ENCODE results near the gene NCAPG2. TPM values are rescaled to one million over a fixed set of nuclear protein-coding genes. Genes with fewer than 3 reads are reported as not detected.
"Not testable (repeated sequence)": the region's sequence is repeated elsewhere in the genome, so short reads cannot be mapped to it uniquely, and the experiment has no call there.

The NCAPG2 gene
- total and polyA plus RNA-seq, 2 donors, result 6.4 to 24.3 TPM

- no peaks in the 10 kb centered on the region for H3K4me1 ChIP-seq (ENCODE audit: insufficient read depth)
- no peak overlapping the region for H3K4me3 ChIP-seq (ENCODE audit: low read depth, low read length)
- H3K36me3 ChIP-seq (ENCODE audit: insufficient read depth), result no peaks in the 10 kb centered on the region
- DNase-seq (ENCODE audit: extremely low spot score), result no peak
- no peak overlapping the region for H3K27ac ChIP-seq (ENCODE audit: low read depth)
- WGBS, result 90% methylated on average over 2 of the region's 2 CpGs
Measured at GRCh38 chr7:158689488-158689887, 15.1 kb downstream of the NCAPG2 start.

- no peak for DNase-seq (ENCODE audit: extremely low spot score)
- Histone ChIP-seq H3K4me1 (ENCODE audit: insufficient read depth) (no peaks in the 10 kb centered on the region), H3K27ac (ENCODE audit: low read depth) (no peak overlapping the region), H3K4me3 (ENCODE audit: low read depth, low read length) (no peak overlapping the region), H3K36me3 (ENCODE audit: insufficient read depth) (no peaks in the 10 kb centered on the region)
- WGBS, result 90% methylated on average over 7 of the region's 7 CpGs
Measured at GRCh38 chr7:158687406-158687805, 17.2 kb downstream of the NCAPG2 start.

GRCh38 chr7:158685693-158686092 is 18.9 kb downstream of the NCAPG2 start:
- WGBS, result 93% methylated on average over 4 of the region's 4 CpGs
- Histone ChIP-seq H3K36me3 (ENCODE audit: insufficient read depth) (no peaks in the 10 kb centered on the region), H3K27ac (ENCODE audit: low read depth) (no peak overlapping the region), H3K4me3 (ENCODE audit: low read depth, low read length) (no peak overlapping the region), H3K4me1 (ENCODE audit: insufficient read depth) (no peaks in the 10 kb centered on the region)
- no peak for DNase-seq (ENCODE audit: extremely low spot score)

- Histone ChIP-seq H3K4me1 (ENCODE audit: insufficient read depth) (no peaks in the 10 kb centered on the region), H3K27ac (ENCODE audit: low read depth) (no peak overlapping the region), H3K36me3 (ENCODE audit: insufficient read depth) (no peaks in the 10 kb centered on the region), H3K4me3 (ENCODE audit: low read depth, low read length) (no peak overlapping the region)
- no peak for DNase-seq (ENCODE audit: extremely low spot score)
- 99% methylated on average over 1 of the region's 1 CpG for WGBS
Measured at GRCh38 chr7:158684329-158684728, 20.3 kb downstream of the NCAPG2 start.

GRCh38 chr7:158683541-158683940 is 21.1 kb downstream of the NCAPG2 start:
- H3K36me3 ChIP-seq (ENCODE audit: insufficient read depth), result no peaks in the 10 kb centered on the region
- 78% methylated on average over 2 of the region's 2 CpGs for WGBS
- H3K4me3 ChIP-seq (ENCODE audit: low read depth, low read length), result no peak overlapping the region
- H3K27ac ChIP-seq (ENCODE audit: low read depth), result no peak overlapping the region
- no peaks in the 10 kb centered on the region for H3K4me1 ChIP-seq (ENCODE audit: insufficient read depth)
- no peak for DNase-seq (ENCODE audit: extremely low spot score)

- Histone ChIP-seq H3K4me3 (ENCODE audit: low read depth, low read length) (no peak overlapping the region), H3K36me3 (ENCODE audit: insufficient read depth) (peaks cover 1% of the 10 kb centered on the region), H3K27ac (ENCODE audit: low read depth) (no peak overlapping the region), H3K4me1 (ENCODE audit: insufficient read depth) (no peaks in the 10 kb centered on the region)
- no peak for DNase-seq (ENCODE audit: extremely low spot score)
Measured at GRCh38 chr7:158682456-158682855, 22.1 kb downstream of the NCAPG2 start.

- WGBS, result 50% methylated on average over 3 of the region's 3 CpGs
- no peak for DNase-seq (ENCODE audit: extremely low spot score)
- peaks cover 1% of the 10 kb centered on the region for H3K36me3 ChIP-seq (ENCODE audit: insufficient read depth)
- H3K4me1 ChIP-seq (ENCODE audit: insufficient read depth), result no peaks in the 10 kb centered on the region
- H3K4me3 ChIP-seq (ENCODE audit: low read depth, low read length), result no peak overlapping the region
- no peak overlapping the region for H3K27ac ChIP-seq (ENCODE audit: low read depth)
Measured at GRCh38 chr7:158680754-158681153, 23.9 kb downstream of the NCAPG2 start.

GRCh38 chr7:158676906-158677305 is 27.7 kb downstream of the NCAPG2 start:
- H3K36me3 ChIP-seq (ENCODE audit: insufficient read depth), result peaks cover 1% of the 10 kb centered on the region
- WGBS, result 91% methylated on average over 3 of the region's 3 CpGs
- DNase-seq (ENCODE audit: extremely low spot score), result no peak

GRCh38 chr7:158676171-158676840 is 28.3 kb downstream of the NCAPG2 start:
- no peak overlapping the region for H3K4me3 ChIP-seq (ENCODE audit: low read depth, low read length)
- H3K27ac ChIP-seq (ENCODE audit: low read depth), result no peak overlapping the region
- 83% methylated on average over 7 of the region's 7 CpGs for WGBS
- no peak for DNase-seq (ENCODE audit: extremely low spot score)
- H3K4me1 ChIP-seq (ENCODE audit: insufficient read depth), result no peaks in the 10 kb centered on the region
- H3K36me3 ChIP-seq (ENCODE audit: insufficient read depth), result peaks cover 1% of the 10 kb centered on the region

More at GRCh38 chr7:158676906-158677305, 27.7 kb downstream of the NCAPG2 start:
- Histone ChIP-seq H3K4me3 (ENCODE audit: low read depth, low read length) (no peak overlapping the region), H3K27ac (ENCODE audit: low read depth) (no peak overlapping the region), H3K4me1 (ENCODE audit: insufficient read depth) (no peaks in the 10 kb centered on the region)

GRCh38 chr7:158672975-158673374 is 31.6 kb downstream of the NCAPG2 start:
- H3K27ac ChIP-seq (ENCODE audit: low read depth), result no peak overlapping the region
- H3K4me1 ChIP-seq (ENCODE audit: insufficient read depth), result no peaks in the 10 kb centered on the region
- H3K4me3 ChIP-seq (ENCODE audit: low read depth, low read length), result no peak overlapping the region
- WGBS, result 69% methylated on average over 4 of the region's 4 CpGs
- H3K36me3 ChIP-seq (ENCODE audit: insufficient read depth), result no peaks in the 10 kb centered on the region
- no peak for DNase-seq (ENCODE audit: extremely low spot score)

- 97% methylated on average over 7 of the region's 8 CpGs for WGBS
- H3K4me1 ChIP-seq (ENCODE audit: insufficient read depth); H3K27ac ChIP-seq (ENCODE audit: low read depth); H3K4me3 ChIP-seq (ENCODE audit: low read depth, low read length); H3K36me3 ChIP-seq (ENCODE audit: insufficient read depth); DNase-seq (ENCODE audit: extremely low spot score): not testable (repeated sequence)
Measured at GRCh38 chr7:158668086-158668485, 36.5 kb downstream of the NCAPG2 start.

- DNase-seq (ENCODE audit: extremely low spot score); H3K4me1 ChIP-seq (ENCODE audit: insufficient read depth); H3K36me3 ChIP-seq (ENCODE audit: insufficient read depth); H3K4me3 ChIP-seq (ENCODE audit: low read depth, low read length); H3K27ac ChIP-seq (ENCODE audit: low read depth): not testable (repeated sequence)
- WGBS, result 92% methylated on average over 23 of the region's 24 CpGs
Measured at GRCh38 chr7:158666966-158667678, 37.5 kb downstream of the NCAPG2 start.

- Histone ChIP-seq H3K36me3 (ENCODE audit: insufficient read depth) (no peaks in the 10 kb centered on the region), H3K4me3 (ENCODE audit: low read depth, low read length) (no peak overlapping the region), H3K27ac (ENCODE audit: low read depth) (no peak overlapping the region), H3K4me1 (ENCODE audit: insufficient read depth) (no peaks in the 10 kb centered on the region)
- no peak for DNase-seq (ENCODE audit: extremely low spot score)
- 94% methylated on average over 5 of the region's 5 CpGs for whole genome bisulfite sequencing
Measured at GRCh38 chr7:158666401-158666800, 38.2 kb downstream of the NCAPG2 start.

GRCh38 chr7:158664406-158664805 is 40.2 kb downstream of the NCAPG2 start:
- 96% methylated on average over 12 of the region's 12 CpGs for WGBS
- Histone ChIP-seq H3K4me3 (ENCODE audit: low read depth, low read length) (no peak overlapping the region), H3K27ac (ENCODE audit: low read depth) (no peak overlapping the region), H3K4me1 (ENCODE audit: insufficient read depth) (no peaks in the 10 kb centered on the region), H3K36me3 (ENCODE audit: insufficient read depth) (no peaks in the 10 kb centered on the region)
- no peak for DNase-seq (ENCODE audit: extremely low spot score)
